Neutrophil (primary cell): Measurements from ENCODE around the gene METTL26.

Source experiments
- H3K27ac ChIP-seq: fragments of 200-600 bp; sonication (generic); 2 replicates; pipeline ENCODE4 v1.5.1; 2016; ENCODE audit warnings: mild to moderate bottlenecking, moderate library complexity
- H3K27me3 ChIP-seq: fragments of 200-600 bp; sonication (generic); 2 replicates; pipeline ENCODE4 v1.6.0; 2016; ENCODE audit warnings: mild to moderate bottlenecking
- H3K36me3 ChIP-seq: fragments of 200-600 bp; sonication (generic); 2 replicates; pipeline ENCODE4 v1.5.1; 2017
- H3K4me1 ChIP-seq, 2 experiments: fragments of 200-600 bp in 1 of 2; sonication (generic) in 1 of 2; 1 replicate in 1 of 2; 2 replicates in 1 of 2; pipeline versions ENCODE4 v1.5.1 to v1.6.1; 2013 to 2016; ENCODE audit warnings: low read depth in 1 of 2, low read length in 1 of 2, mild to moderate bottlenecking in 1 of 2, moderate library complexity in 1 of 2; ENCODE audit not compliant: control insufficient read depth in 1 of 2, insufficient read depth in 1 of 2
- H3K4me3 ChIP-seq, 2 experiments: fragments of 200-600 bp in 1 of 2; sonication (generic) in 1 of 2; 1 replicate in 1 of 2; 2 replicates in 1 of 2; pipeline ENCODE4 v1.5.1; 2013 to 2016; ENCODE audit warnings: low read depth in 1 of 2, low read length in 1 of 2, mild to moderate bottlenecking in 1 of 2, moderate library complexity in 1 of 2
- H3K9me3 ChIP-seq: fragments of 200-600 bp; sonication (generic); 2 replicates; pipeline ENCODE4 v1.5.1; 2016
- CTCF ChIP-seq: fragments of 200-600 bp; sonication (generic); IDR thresholded peaks from 2 replicates; pipeline ENCODE4 v1.5.1; 2016; ENCODE audit warnings: antibody characterized with exemption

METTL26 gene

GRCh38 chr16:661184-661821, 25.2 kb upstream of the METTL26 start:
- peak overlapping the region; percentile 4 for H3K27ac ChIP-seq
- H3K4me3 ChIP-seq = no peak overlapping the region
- TF ChIP-seq CTCF = no peak
- H3K4me1 ChIP-seq = peaks cover 9 to 13% of the 10 kb centered on the region in 2 experiments
- no peaks in the 10 kb centered on the region for H3K27me3 ChIP-seq
- no peaks in the 10 kb centered on the region for H3K9me3 ChIP-seq
- H3K36me3 ChIP-seq = no peaks in the 10 kb centered on the region

- Histone ChIP-seq H3K27me3 (no peaks in the 10 kb centered on the region), H3K27ac (peak overlapping the region; percentile 44), H3K9me3 (no peaks in the 10 kb centered on the region), H3K4me1 (peaks cover 9 to 13% of the 10 kb centered on the region in 2 experiments), H3K4me3 (peak overlapping the region; percentile 31 to 45), H3K36me3 (peaks cover 4% of the 10 kb centered on the region)
- peak; percentile 72 for TF ChIP-seq CTCF
These were observed 24.5 kb upstream of the METTL26 start for GRCh38 chr16:660459-661183.

GRCh38 chr16:660132-660458, 24.0 kb upstream of the METTL26 start:
- peaks cover 9 to 13% of the 10 kb centered on the region in 2 experiments for H3K4me1 ChIP-seq
- peak overlapping the region in 1 of 2 experiments; percentile 45 for H3K4me3 ChIP-seq
- peaks cover 6% of the 10 kb centered on the region for H3K36me3 ChIP-seq
- H3K9me3 ChIP-seq = no peaks in the 10 kb centered on the region
- peak overlapping the region; percentile 44 for H3K27ac ChIP-seq
- no peak for TF ChIP-seq CTCF
- H3K27me3 ChIP-seq = no peaks in the 10 kb centered on the region

- H3K9me3 ChIP-seq = no peaks in the 10 kb centered on the region
- H3K4me1 ChIP-seq = peaks cover 9 to 13% of the 10 kb centered on the region in 2 experiments
- no peak overlapping the region for H3K27ac ChIP-seq
- TF ChIP-seq CTCF = no peak
- H3K4me3 ChIP-seq = no peak overlapping the region
- no peaks in the 10 kb centered on the region for H3K27me3 ChIP-seq
- H3K36me3 ChIP-seq = peaks cover 6% of the 10 kb centered on the region
These were observed 23.5 kb upstream of the METTL26 start for GRCh38 chr16:659618-660017.

GRCh38 chr16:658679-659571, 22.8 kb upstream of the METTL26 start:
- TF ChIP-seq CTCF = no peak
- Histone ChIP-seq H3K4me3 (no peak overlapping the region), H3K9me3 (no peaks in the 10 kb centered on the region), H3K27me3 (no peaks in the 10 kb centered on the region), H3K4me1 (peaks cover 9 to 13% of the 10 kb centered on the region in 2 experiments), H3K27ac (no peak overlapping the region), H3K36me3 (peaks cover 6% of the 10 kb centered on the region)
